ENCODE results near the gene CACNA1B.

The CACNA1B gene

DNA sequence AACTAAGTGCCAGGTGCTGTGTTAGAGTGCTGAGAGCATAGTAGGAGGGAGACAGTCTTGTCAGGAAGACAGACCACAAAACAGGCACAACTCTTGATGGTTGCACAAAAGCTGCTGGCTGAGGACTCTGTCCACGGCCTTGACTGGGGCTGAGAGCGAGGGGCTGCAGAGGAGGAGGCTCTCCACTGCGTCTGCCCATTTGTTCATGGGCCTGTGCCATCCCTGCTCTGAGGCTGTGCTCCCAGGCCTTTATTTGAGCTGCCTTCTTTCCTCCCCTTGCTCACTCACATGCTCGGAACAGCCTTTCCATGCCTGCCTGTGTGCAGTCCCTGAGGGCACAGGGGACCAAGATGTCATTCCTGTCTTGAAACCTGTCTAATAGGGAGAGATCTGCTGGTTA is 147.8 kb downstream of the CACNA1B start:
- DNase-seq (ENCODE audit: extremely low read depth, low read depth), result no peak
- TF ChIP-seq CTCF (IDR thresholded peaks at IDR 0.05; ENCODE audit: low read depth, low read length, missing control alignments), result no peak
- H3K4me3 ChIP-seq (replicated peaks; ENCODE audit: low read depth, low read length), result no peak overlapping the region

DNA sequence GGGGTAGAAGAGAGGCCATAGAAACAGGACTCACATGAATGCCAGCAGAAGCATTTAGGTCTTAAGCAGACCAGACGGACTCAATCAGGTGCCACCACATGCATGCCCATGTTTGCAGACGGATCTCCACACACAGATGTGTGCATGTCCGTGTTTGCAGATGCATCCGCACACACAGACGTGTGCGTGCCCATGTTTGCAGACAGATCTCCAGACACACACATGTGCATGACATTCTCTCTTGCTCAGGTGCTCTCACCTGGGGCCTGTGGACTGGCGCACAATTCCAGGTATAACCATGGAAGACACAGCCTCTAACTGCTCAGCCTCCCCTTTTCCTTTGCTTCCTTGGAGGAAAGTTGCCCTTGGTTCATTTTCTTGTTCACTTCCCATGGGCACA is 148.3 kb downstream of the CACNA1B start:
- no peak for DNase-seq (ENCODE audit: extremely low read depth, low read depth)
- H3K4me3 ChIP-seq (replicated peaks; ENCODE audit: low read depth, low read length), result no peak overlapping the region
- TF ChIP-seq CTCF (IDR thresholded peaks at IDR 0.05; ENCODE audit: low read depth, low read length, missing control alignments), result no peak

GRCh38 chr9:138028596-138028995 is 151.0 kb downstream of the CACNA1B start:
- DNase-seq (ENCODE audit: extremely low read depth, low read depth), result no peak
- no peak for TF ChIP-seq CTCF (IDR thresholded peaks at IDR 0.05; ENCODE audit: low read depth, low read length, missing control alignments)
- H3K4me3 ChIP-seq (replicated peaks; ENCODE audit: low read depth, low read length), result no peak overlapping the region

DNA sequence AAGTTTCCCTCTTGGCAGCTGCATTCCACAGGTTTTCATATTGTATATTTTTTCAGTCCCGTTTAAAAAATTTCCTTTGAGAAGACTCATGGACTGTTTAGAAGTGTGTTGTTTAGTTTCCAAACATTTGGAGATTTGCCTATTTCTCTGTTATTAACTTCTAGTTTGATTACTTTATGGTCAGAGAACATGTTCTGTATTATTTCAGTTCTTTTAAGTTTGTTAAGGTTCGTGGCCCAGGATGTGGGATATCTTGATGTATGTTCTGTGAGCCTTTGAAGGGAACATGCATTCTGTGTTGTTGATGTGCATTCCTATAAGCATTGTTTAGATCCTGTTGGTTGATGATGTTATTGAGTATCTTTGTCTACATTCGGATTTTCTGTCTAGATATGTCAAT is 153.6 kb downstream of the CACNA1B start:
- TF ChIP-seq CTCF (IDR thresholded peaks at IDR 0.05; ENCODE audit: low read depth, low read length, missing control alignments), result no peak
- no peak overlapping the region for H3K4me3 ChIP-seq (replicated peaks; ENCODE audit: low read depth, low read length)
- DNase-seq (ENCODE audit: extremely low read depth, low read depth), result no peak

DNA sequence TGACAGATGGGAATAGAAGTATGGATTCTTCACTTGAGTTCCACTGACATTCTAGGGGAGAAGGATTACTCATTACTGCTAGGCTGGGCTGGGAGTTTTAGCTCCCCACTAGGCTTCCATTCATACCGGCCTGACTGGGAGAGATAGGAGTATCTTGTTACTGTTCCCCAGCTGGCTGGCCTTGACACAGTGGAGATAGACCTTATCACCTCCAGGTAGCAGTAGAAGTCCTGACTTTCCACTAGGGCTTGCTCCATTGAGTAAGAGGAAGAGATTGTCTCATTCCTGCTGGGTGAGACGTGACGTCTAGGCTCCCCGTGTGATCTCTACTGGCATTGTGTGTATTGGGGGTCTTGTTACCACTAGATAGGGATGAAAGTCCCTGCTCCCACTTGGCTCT is 156.4 kb downstream of the CACNA1B start:
- no peak for DNase-seq (ENCODE audit: extremely low read depth, low read depth)
- H3K4me3 ChIP-seq (replicated peaks; ENCODE audit: low read depth, low read length), result no peak overlapping the region
- no peak for TF ChIP-seq CTCF (IDR thresholded peaks at IDR 0.05; ENCODE audit: low read depth, low read length, missing control alignments)

DNA sequence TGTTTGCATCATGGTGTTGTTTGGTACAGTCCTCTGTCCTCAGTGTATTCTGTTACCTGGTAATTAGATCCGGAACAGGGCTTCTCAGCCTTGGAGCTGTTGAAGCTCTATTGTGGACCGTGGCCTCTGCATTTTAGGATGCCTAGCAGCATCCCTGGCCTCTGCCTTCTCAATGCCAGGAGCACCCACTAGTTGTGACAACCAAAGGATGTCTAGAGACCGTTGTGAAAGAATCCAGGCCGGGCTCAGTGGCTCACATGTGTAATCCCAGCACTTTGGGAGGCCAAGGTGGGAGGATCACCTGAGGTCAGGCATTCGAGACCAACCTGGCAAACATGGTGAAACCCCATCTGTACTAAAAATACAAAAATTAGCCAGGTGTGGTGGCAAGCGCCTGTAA is 159.6 kb downstream of the CACNA1B start:
- no peak for DNase-seq (ENCODE audit: extremely low read depth, low read depth)
- TF ChIP-seq CTCF (IDR thresholded peaks at IDR 0.05; ENCODE audit: low read depth, low read length, missing control alignments), result no peak
- no peak overlapping the region for H3K4me3 ChIP-seq (replicated peaks; ENCODE audit: low read depth, low read length)

GRCh38 chr9:138038244-138038671 is 160.7 kb downstream of the CACNA1B start:
- DNase-seq (ENCODE audit: extremely low read depth, low read depth), result no peak
- no peak for TF ChIP-seq CTCF (IDR thresholded peaks at IDR 0.05; ENCODE audit: low read depth, low read length, missing control alignments)

More at GRCh38 chr9:138038244-138038671, 160.7 kb downstream of the CACNA1B start:
- H3K4me3 ChIP-seq (replicated peaks; ENCODE audit: low read depth, low read length), result no peak overlapping the region
